Measurements from ENCODE around the gene ELMOD2.

DNA sequence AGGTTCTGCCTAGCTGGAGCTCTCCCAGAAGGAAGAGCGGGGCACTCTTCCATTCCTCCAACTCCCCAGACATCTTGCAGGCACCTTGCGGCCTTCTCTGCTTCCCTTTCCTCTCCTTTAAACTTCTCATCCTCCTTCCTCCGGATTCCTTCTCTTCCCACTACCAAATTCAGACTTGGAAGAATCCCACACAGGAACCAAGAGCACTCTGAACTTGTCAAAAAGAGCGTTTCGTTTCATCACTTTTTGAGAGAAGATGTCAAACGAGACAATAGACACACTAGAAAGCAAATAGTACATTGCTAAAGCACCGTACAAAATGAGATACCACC is 45.3 kb downstream of the ELMOD2 start:
- no peak for TF ChIP-seq EZH2 (IDR thresholded peaks at IDR 0.05; ENCODE audit: borderline replicate concordance, low read depth, low read length, severe bottlenecking)
- TF ChIP-seq CTCF (IDR thresholded peaks at IDR 0.05; ENCODE audit: borderline replicate concordance, extremely low read depth, low read length, poor library complexity, severe bottlenecking): no peak

All from DND-41 (cell line).